NCI-H2196 (cell line): ENCODE results near the gene KLHL13.

Experiments used
- DNase-seq: peaks from one replicate; lab custom pipeline; 2025; ENCODE audit not compliant: unreplicated experiment; lab: John Stamatoyannopoulos, UW

The KLHL13 gene

GRCh38 chrX:117871796-117872195 lies 244.8 kb downstream of the KLHL13 start:
- DNase-seq: no peak

GRCh38 chrX:117860517-117860916 lies 256.1 kb downstream of the KLHL13 start:
- no peak for DNase-seq

- DNase-seq: no peak
Observed at GRCh38 chrX:117854806-117855205, 261.8 kb downstream of the KLHL13 start.

GRCh38 chrX:117851025-117851424 lies 265.6 kb downstream of the KLHL13 start:
- DNase-seq: no peak
